Trophoblast cell (in vitro differentiated cells and primary cell): ENCODE results near the gene TMX4.
"Not testable (repeated sequence)": the region's sequence is repeated elsewhere in the genome, so short reads cannot be mapped to it uniquely, and the experiment has no call there.

ENCODE experiments used
- DNase-seq, 2 donors: peaks; one replicate each; pipeline ENCODE4 v3.0.0-alpha.2; 2016
- H2AFZ ChIP-seq: 2 replicates; pipeline ENCODE4 v1.6.1; 2013; ENCODE audit warnings: low read length, moderate library complexity, mild to moderate bottlenecking; ENCODE audit not compliant: insufficient read depth, poor library complexity
- H2AK5ac ChIP-seq: 2 replicates; pipeline ENCODE4 v1.6.1; 2013; ENCODE audit warnings: mild to moderate bottlenecking, low read length
- H2BK120ac ChIP-seq: 2 replicates; pipeline ENCODE4 v1.6.1; 2013; ENCODE audit warnings: low read length, mild to moderate bottlenecking, moderate library complexity; ENCODE audit not compliant: insufficient read depth, poor library complexity
- H2BK12ac ChIP-seq: 2 replicates; pipeline ENCODE4 v1.6.1; 2013; ENCODE audit warnings: mild to moderate bottlenecking, low read length, moderate library complexity
- H2BK5ac ChIP-seq: 2 replicates; pipeline ENCODE4 v1.6.1; 2013; ENCODE audit warnings: low read length, low read depth, moderate library complexity, mild to moderate bottlenecking; ENCODE audit not compliant: poor library complexity
- H3K14ac ChIP-seq: 2 replicates; pipeline ENCODE4 v1.6.1; 2013; ENCODE audit warnings: mild to moderate bottlenecking, low read length
- H3K18ac ChIP-seq: 2 replicates; pipeline ENCODE4 v1.6.1; 2013; ENCODE audit warnings: mild to moderate bottlenecking, low read length
- H3K23ac ChIP-seq: 2 replicates; pipeline ENCODE4 v1.6.1; 2013; ENCODE audit warnings: low read length
- H3K27ac ChIP-seq: 2 replicates; pipeline ENCODE4 v1.5.1; 2013; ENCODE audit warnings: low read depth, mild to moderate bottlenecking, inconsistent platforms, low read length, moderate library complexity
- H3K27me3 ChIP-seq: 2 replicates; pipeline ENCODE4 v1.6.1; 2013; ENCODE audit warnings: inconsistent platforms, mild to moderate bottlenecking, low read length, moderate library complexity; ENCODE audit not compliant: insufficient read depth
- H3K36me3 ChIP-seq, 2 experiments: 1 replicate in 1 of 2; 2 replicates in 1 of 2; pipeline ENCODE4 v1.6.1; 2013; ENCODE audit warnings: low read length in 2 of 2, mild to moderate bottlenecking in 2 of 2, moderate library complexity in 1 of 2; ENCODE audit not compliant: insufficient read depth in 2 of 2, control insufficient read depth in 1 of 2
- H3K4ac ChIP-seq: 2 replicates; pipeline ENCODE4 v1.6.1; 2013; ENCODE audit warnings: low read depth, mild to moderate bottlenecking, low read length, moderate library complexity
- H3K4me1 ChIP-seq, 2 experiments: 1 replicate in 1 of 2; 2 replicates in 1 of 2; pipeline ENCODE4 v1.6.1; 2013; ENCODE audit warnings: low read length in 2 of 2, mild to moderate bottlenecking in 2 of 2, moderate library complexity in 1 of 2; ENCODE audit not compliant: insufficient read depth in 2 of 2, control insufficient read depth in 1 of 2
- H3K4me2 ChIP-seq: 2 replicates; pipeline ENCODE4 v1.6.1; 2013; ENCODE audit warnings: inconsistent platforms, mild to moderate bottlenecking, low read length, moderate library complexity
- H3K4me3 ChIP-seq: 2 replicates; pipeline ENCODE4 v1.5.1; 2013; ENCODE audit warnings: mild to moderate bottlenecking, low read depth, low read length, inconsistent platforms
- H3K79me1 ChIP-seq: one replicate; pipeline ENCODE4 v1.6.1; 2013; ENCODE audit warnings: low read length
- H3K79me2 ChIP-seq: 2 replicates; pipeline ENCODE4 v1.6.1; 2013; ENCODE audit warnings: low read length, mild to moderate bottlenecking; ENCODE audit not compliant: control insufficient read depth, insufficient read depth, poor library complexity
- H3K9ac ChIP-seq: 2 replicates; pipeline ENCODE4 v1.6.1; 2013; ENCODE audit warnings: mild to moderate bottlenecking, low read length
- H3K9me3 ChIP-seq: 2 replicates; pipeline ENCODE4 v1.6.1; 2013; ENCODE audit warnings: low read depth, mild to moderate bottlenecking, control low read depth, inconsistent platforms, low read length; ENCODE audit not compliant: insufficient read depth
- H4K12ac ChIP-seq: 2 replicates; pipeline ENCODE4 v1.6.1; 2013; ENCODE audit warnings: low read depth, mild to moderate bottlenecking, low read length, moderate library complexity
- H4K8ac ChIP-seq: 2 replicates; pipeline ENCODE4 v1.6.1; 2013; ENCODE audit warnings: low read depth, mild to moderate bottlenecking, low read length, moderate library complexity
- H4K91ac ChIP-seq: one replicate; pipeline ENCODE4 v1.6.1; 2013; ENCODE audit warnings: low read depth, mild to moderate bottlenecking, low read length, moderate library complexity
- WGBS: extraction: QIAGEN DNeasy Blood & Tissue Kit; methylation state at CpG from one replicate; pipeline ENCODE4 v1.1.7; 2013; ENCODE audit warnings: missing lambda C conversion rate; ENCODE audit not compliant: insufficient read length, insufficient coverage; ENCODE audit errors: extremely low coverage; 5-methylcytosine and 5-hydroxymethylcytosine counted together

Gene TMX4

DNA sequence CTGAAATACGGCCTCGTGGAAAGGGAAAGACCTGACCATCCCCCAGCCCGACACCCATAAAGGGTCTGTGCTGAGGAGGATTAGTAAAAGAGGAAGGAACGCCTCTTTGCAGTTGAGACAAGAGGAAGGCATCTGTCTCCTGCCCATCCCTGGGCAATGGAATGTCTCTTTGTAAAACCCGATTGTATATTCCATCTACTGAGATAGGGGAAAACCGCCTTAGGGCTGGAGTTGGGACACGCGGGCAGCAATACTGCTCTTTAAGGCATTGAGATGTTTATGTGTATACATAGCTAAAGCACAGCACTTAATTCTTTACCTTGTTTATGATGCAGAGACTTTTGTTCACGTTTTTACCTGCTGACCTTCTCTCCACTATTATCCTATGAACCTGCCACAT lies 63.0 kb downstream of the TMX4 start:
- not testable (repeated sequence) for H3K4me1 ChIP-seq, H2BK120ac ChIP-seq, H4K8ac ChIP-seq, H2AFZ ChIP-seq, H3K27ac ChIP-seq, H2AK5ac ChIP-seq, H3K14ac ChIP-seq, H3K4me3 ChIP-seq, H3K79me1 ChIP-seq, H3K36me3 ChIP-seq, H3K79me2 ChIP-seq, H3K18ac ChIP-seq, H3K4ac ChIP-seq, H3K9ac ChIP-seq, H3K9me3 ChIP-seq, H3K4me2 ChIP-seq, H2BK12ac ChIP-seq, H3K23ac ChIP-seq, H4K91ac ChIP-seq, H2BK5ac ChIP-seq, H4K12ac ChIP-seq, H3K27me3 ChIP-seq
- no CpG with 5 or more reads among the region's 9 CpGs for WGBS
- DNase-seq = peak; percentile 63 to 74

DNA sequence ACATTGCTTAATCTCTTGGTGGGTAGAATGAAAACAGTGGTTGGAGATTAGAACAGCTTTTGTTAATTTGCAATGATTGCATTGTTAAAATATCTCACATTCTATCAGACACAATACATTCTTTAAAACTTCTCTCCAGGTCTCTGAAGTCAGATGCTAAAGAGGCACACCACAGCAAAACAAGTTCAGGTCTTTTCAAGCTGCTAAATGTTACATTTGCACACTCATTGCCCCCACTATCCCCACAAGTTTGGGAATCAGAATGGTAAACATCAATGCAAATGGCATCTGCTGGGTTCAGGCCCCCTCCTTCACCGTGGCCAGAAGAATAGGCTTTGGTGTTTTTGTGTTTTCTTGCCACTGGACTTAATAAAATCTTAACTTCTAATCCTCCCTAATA lies 69.2 kb downstream of the TMX4 start:
- Histone ChIP-seq H2BK5ac (no peak overlapping the region), H3K4me3 (no peak overlapping the region), H2BK12ac (no peak overlapping the region), H3K23ac (no peak overlapping the region), H3K27me3 (no peaks in the 10 kb centered on the region), H3K36me3 (no peaks in the 10 kb centered on the region), H3K14ac (no peak overlapping the region), H2BK120ac (no peak overlapping the region), H3K4ac (no peak overlapping the region), H3K9ac (no peak overlapping the region), H4K12ac (no peak overlapping the region), H3K9me3 (no peaks in the 10 kb centered on the region), H3K79me2 (no peaks in the 10 kb centered on the region), H2AFZ (no peak overlapping the region), H3K18ac (no peak overlapping the region), H2AK5ac (no peak overlapping the region), H3K79me1 (no peaks in the 10 kb centered on the region), H3K27ac (no peak overlapping the region), H4K91ac (no peak overlapping the region), H3K4me2 (no peak overlapping the region), H4K8ac (no peak overlapping the region), H3K4me1 (no peaks in the 10 kb centered on the region)
- no CpG with 5 or more reads among the region's 1 CpG for WGBS
- no peak for DNase-seq

DNA sequence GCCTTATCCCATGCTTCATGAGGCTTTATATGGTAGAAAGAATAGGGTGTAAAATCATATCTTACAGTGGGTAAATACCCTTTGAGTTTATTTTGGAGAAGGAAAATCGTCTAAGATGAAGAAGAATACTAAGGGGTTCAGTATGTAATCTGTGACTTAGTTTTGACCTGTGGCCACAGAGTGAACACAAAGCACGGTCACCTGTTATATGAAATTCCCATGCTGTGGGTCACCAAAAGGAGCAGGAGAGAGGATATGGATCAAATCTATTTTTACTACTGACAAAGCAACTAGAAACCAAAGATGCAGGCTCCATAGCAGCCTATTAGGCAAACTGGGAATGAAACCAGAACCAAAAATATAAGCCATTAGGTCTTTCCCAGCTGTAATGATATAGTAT lies 75.7 kb downstream of the TMX4 start:
- Histone ChIP-seq H3K27ac (no peak overlapping the region), H2BK12ac (no peak overlapping the region), H4K8ac (no peak overlapping the region), H3K27me3 (no peaks in the 10 kb centered on the region), H2BK120ac (no peak overlapping the region), H3K4me2 (no peak overlapping the region), H3K79me2 (no peaks in the 10 kb centered on the region), H2AK5ac (no peak overlapping the region), H3K79me1 (no peaks in the 10 kb centered on the region), H4K91ac (no peak overlapping the region), H3K9ac (no peak overlapping the region), H3K36me3 (no peaks in the 10 kb centered on the region), H3K9me3 (no peaks in the 10 kb centered on the region), H2AFZ (no peak overlapping the region), H2BK5ac (no peak overlapping the region), H3K4ac (no peak overlapping the region), H3K18ac (no peak overlapping the region), H3K14ac (no peak overlapping the region), H4K12ac (no peak overlapping the region), H3K23ac (no peak overlapping the region), H3K4me3 (no peak overlapping the region), H3K4me1 (no peaks in the 10 kb centered on the region)
- no CpG with 5 or more reads among the region's 2 CpGs for WGBS
- DNase-seq = no peak

DNA sequence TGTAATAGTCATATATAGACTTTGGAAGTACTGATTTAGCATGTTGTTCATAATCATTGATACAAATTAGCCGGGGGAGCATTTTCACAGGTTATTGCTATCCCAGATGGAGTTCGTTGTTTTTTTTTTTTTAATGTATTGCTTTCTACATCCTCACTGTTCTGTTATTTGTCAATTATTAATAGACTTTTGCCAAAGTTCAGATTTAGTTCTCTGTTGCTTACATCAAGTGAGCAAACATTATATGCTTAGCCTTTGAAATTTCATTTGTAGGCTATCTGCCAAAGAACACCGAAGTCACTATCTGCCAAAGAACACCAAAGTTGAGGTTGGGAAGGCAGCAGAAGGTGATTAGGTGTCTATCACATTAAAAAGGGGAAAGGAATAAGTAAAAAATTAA lies 79.2 kb downstream of the TMX4 start, which contains the start of gene HAO1:
Gene HAO1, minus strand, starts transcription at position 118 of the 400 bp plus-strand sequence. Its CDS starts 36 bp downstream, at position 82.
- H3K4me2 ChIP-seq = no peak within 1 kb of the TSS
- H2BK120ac ChIP-seq = no peak within 1 kb of the TSS
- H4K8ac ChIP-seq = no peak within 1 kb of the TSS
- no peak within 1 kb of the TSS for H2BK12ac ChIP-seq
- H3K14ac ChIP-seq = no peak within 1 kb of the TSS
- DNase-seq = no peak
- WGBS = no CpG with 5 or more reads among the region's 3 CpGs
- no peaks in the 10 kb centered on the region for H3K79me1 ChIP-seq
- H3K4ac ChIP-seq = no peak within 1 kb of the TSS
- no peak within 1 kb of the TSS for H3K27ac ChIP-seq
- H2BK5ac ChIP-seq = no peak within 1 kb of the TSS
- H3K18ac ChIP-seq = no peak within 1 kb of the TSS
- no peak within 1 kb of the TSS for H2AFZ ChIP-seq
- no peaks in the 10 kb centered on the region for H3K27me3 ChIP-seq
- no peak within 1 kb of the TSS for H3K23ac ChIP-seq
- H3K36me3 ChIP-seq = no peaks in the 10 kb centered on the region
- no peak within 1 kb of the TSS for H2AK5ac ChIP-seq
- H4K91ac ChIP-seq = no peak within 1 kb of the TSS
- H3K79me2 ChIP-seq = no peaks in the 10 kb centered on the region
- H3K9me3 ChIP-seq = no peaks in the 10 kb centered on the region
- H4K12ac ChIP-seq = no peak within 1 kb of the TSS
- no peaks in the 10 kb centered on the region for H3K4me1 ChIP-seq
- H3K9ac ChIP-seq = no peak within 1 kb of the TSS
- H3K4me3 ChIP-seq = no peak within 1 kb of the TSS
